GM12878 (cell line): ENCODE results near the gene USPL1. TPM values are rescaled to one million over a fixed set of nuclear protein-coding genes. Genes with fewer than 3 reads are reported as not detected.

Experiments
- ATAC-seq: fragments of 200-7000 bp; cut with Tn5 transposase; 3 replicates; pipeline ENCODE4 v1.9.1; 2020; ENCODE audit warnings: mild to moderate bottlenecking, moderate library complexity
- BruUV-seq: library from RNA; stranded (reverse); fragments of 400-500 nt; replicated peaks from 2 replicates; lab custom pipeline; 2021; lab: Mats Ljungman, UMichigan
- CTCF ChIA-PET: fragments of 300-600 bp; sonication (Branson Sonifier 250); formaldehyde crosslinking; extraction: SDS; loops from one replicate; lab custom pipeline; 2021; ENCODE audit warnings: inconsistent platforms; lab: Yijun Ruan, JAX
- POLR2A ChIA-PET: fragments of 350-600 bp; formaldehyde crosslinking; extraction: SDS; loops from one replicate; lab custom pipeline; 2021; ENCODE audit warnings: inconsistent platforms; lab: Charles Lee
- RAD21 ChIA-PET: fragments of 300-600 bp; sonication (Branson Sonifier 250); formaldehyde crosslinking; loops from one replicate; lab custom pipeline; 2023; ENCODE audit warnings: antibody characterized with exemption; ENCODE audit not compliant: unreplicated experiment; lab: Charles Lee
- SMC1A ChIA-PET: fragments of 300-600 bp; sonication (Branson Sonifier 250); formaldehyde crosslinking; loops from one replicate; lab custom pipeline; 2023; ENCODE audit not compliant: unreplicated experiment, uncharacterized antibody; lab: Charles Lee
- DNase-seq: peaks from one replicate; pipeline ENCODE4 v3.0.0-alpha.2; 2011; ENCODE audit warnings: low read depth, low spot score
- FAIRE-seq: peaks from 3 replicates; lab custom pipeline; 2011; peaks lifted over from hg19 to GRCh38; lab: Jason Lieb, UNC
- H2AFZ ChIP-seq: 2 replicates; pipeline ENCODE4 v1.6.0; 2011; ENCODE audit warnings: low read depth, low read length, control low read depth; ENCODE audit not compliant: control insufficient read depth
- H3K27ac ChIP-seq: 2 replicates; pipeline ENCODE4 v1.5.1; 2011; ENCODE audit warnings: control low read depth; ENCODE audit not compliant: control insufficient read depth, insufficient read depth
- H3K27me3 ChIP-seq, 2 experiments: replicated peaks in 1 of 2; 2 replicates each; pipeline versions ENCODE4 v1.6.0 to v1.6.1; 2011; ENCODE audit warnings: low read length in 1 of 2; ENCODE audit not compliant: control insufficient read depth in 2 of 2, insufficient read depth in 2 of 2
- H3K36me3 ChIP-seq, 2 experiments: 2 replicates each; pipeline ENCODE4 v1.5.1; 2011; ENCODE audit warnings: low read length in 1 of 2; ENCODE audit not compliant: control insufficient read depth in 2 of 2, insufficient read depth in 2 of 2
- H3K4me1 ChIP-seq: 2 replicates; pipeline ENCODE4 v1.6.1; 2011; ENCODE audit warnings: mild to moderate bottlenecking, low read length, moderate library complexity, mixed read lengths; ENCODE audit not compliant: control insufficient read depth, insufficient read depth
- H3K4me2 ChIP-seq: 2 replicates; pipeline ENCODE4 v1.6.0; 2011; ENCODE audit warnings: control low read depth; ENCODE audit not compliant: control insufficient read depth, insufficient read depth
- H3K4me3 ChIP-seq: fragments of 200-600 bp; sonication (generic); 2 replicates; pipeline ENCODE4 v1.5.1; 2016
- H3K79me2 ChIP-seq: 2 replicates; pipeline ENCODE4 v1.6.0; 2011; ENCODE audit warnings: low read length; ENCODE audit not compliant: control insufficient read depth, insufficient read depth
- H3K9ac ChIP-seq: 2 replicates; pipeline ENCODE4 v1.8.0; 2011; ENCODE audit warnings: low read length, control low read depth, mixed read lengths; ENCODE audit not compliant: control insufficient read depth, insufficient read depth
- H3K9me3 ChIP-seq: replicated peaks from 3 replicates; pipeline ENCODE4 v1.5.1; 2011; ENCODE audit warnings: mild to moderate bottlenecking, low read length; ENCODE audit not compliant: control insufficient read depth, insufficient read depth
- H4K20me1 ChIP-seq: 2 replicates; pipeline ENCODE4 v1.6.0; 2011; ENCODE audit not compliant: control insufficient read depth, insufficient read depth
- CBX3 ChIP-seq: fragments of 200-600 bp; sonication (generic); IDR thresholded peaks from 2 replicates; pipeline ENCODE4 v1.6.1; 2016; ENCODE audit warnings: low read depth, borderline replicate concordance
- EGR1 ChIP-seq, 2 experiments: IDR thresholded peaks; 1 replicate in 1 of 2; 2 replicates in 1 of 2; pipeline ENCODE4 v1.6.1; 2011 to 2012; ENCODE audit warnings: low read depth in 2 of 2, low read length in 2 of 2, borderline replicate concordance in 1 of 2, mild to moderate bottlenecking in 1 of 2, moderate library complexity in 1 of 2
- PML ChIP-seq: IDR thresholded peaks from 2 replicates; pipeline ENCODE4 v1.6.1; 2012; ENCODE audit warnings: low read length, inconsistent platforms
- ZZZ3 ChIP-seq: IDR thresholded peaks from 2 replicates; pipeline ENCODE4 v1.6.1; 2011; ENCODE audit warnings: low read depth; ENCODE audit not compliant: control insufficient read depth, insufficient read length
- WGBS: methylation state at CpG from one replicate; pipeline ENCODE4 v1.1.6; 2016; ENCODE audit warnings: low lambda C conversion rate; ENCODE audit not compliant: insufficient replicate concordance, insufficient coverage; ENCODE audit errors: missing lambda C conversion rate; 5-methylcytosine and 5-hydroxymethylcytosine counted together
- in situ Hi-C: fragments of 300-500 bp; cut with MboI; formaldehyde crosslinking; loops from 9 replicates; pipeline ENCODE4 v1.14.3; 2018; ENCODE audit warnings: mixed read lengths
- intact Hi-C: fragments of 100-400 bp; cut with micrococcal nuclease; formaldehyde crosslinking; loops from one replicate; pipeline ENCODE4 v1.14.2; 2022; ENCODE audit not compliant: unreplicated experiment
- polyA plus RNA-seq, 11 experiments: library from polyadenylated mRNA; depleted of rRNA in 4 of 11; unstranded in 6 of 11; stranded (reverse) in 5 of 11; fragments of >200 nt; fragmentation: Nextera tagmentation in 4 of 11; fragmentation: Illumina TruSeq in 1 of 11; extraction: Ambion mirVana in 4 of 11; extraction: Trizol in 1 of 11; gene quantifications; 1 replicate in 1 of 11; 2 replicates in 10 of 11; pipeline versions ENCODE4 v1.2.1 to v1.2.3, GENCODE V29; 2011 to 2016; ENCODE audit warnings: inconsistent platforms in 2 of 11, missing spikeins in 2 of 11, low read depth in 1 of 11
- total RNA-seq, 4 experiments: library from RNA; depleted of rRNA in 3 of 4; stranded (reverse); fragments of >200 nt in 3 of 4; fragmentation: Illumina TruSeq in 1 of 4; extraction: Trizol in 1 of 4; gene quantifications; 2 replicates each; pipeline versions ENCODE4 v1.2.1 to v1.2.3, GENCODE V29; 2013 to 2021
- TF ChIP-seq, protein P1 (sequence below): fragments of 450-650 bp; IDR thresholded peaks from 2 replicates; pipeline ENCODE4 v1.6.1; 2018; ENCODE audit warnings: mild to moderate bottlenecking, low read depth, moderate library complexity; ENCODE audit not compliant: partially characterized antibody
- TF ChIP-seq, protein P2 (sequence below): IDR thresholded peaks from 2 replicates; pipeline ENCODE4 v1.6.1; 2012; ENCODE audit warnings: low read length, inconsistent platforms

USPL1 gene
- total and polyA plus RNA-seq, 10 of the 15 experiments (the other 5 are each of a cell fraction or from before 2014, with no cell fraction given): 7.9 to 23.2 (median 15.8) TPM

DNA sequence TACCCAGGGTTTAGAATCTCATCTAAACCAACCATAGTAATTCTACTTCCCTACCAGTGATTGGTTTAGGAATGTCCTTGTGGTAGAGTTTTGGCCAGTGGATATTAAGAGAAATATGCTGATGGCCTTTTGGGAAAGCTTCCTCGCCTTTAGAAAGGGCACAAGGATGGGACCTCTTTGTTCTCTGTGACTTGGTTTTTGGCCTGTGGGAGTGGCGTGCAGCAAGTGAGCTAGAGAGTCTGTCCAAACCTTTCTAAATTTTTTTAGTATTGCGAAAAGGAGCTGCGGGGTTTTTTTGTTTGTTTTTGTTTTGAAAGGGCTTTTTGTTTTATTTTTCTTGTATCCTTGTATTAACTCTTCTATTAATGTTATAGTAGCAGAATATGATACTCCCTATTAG is 20.6 kb downstream of the USPL1 start:
- WGBS: 99% methylated on average over 4 of the region's 4 CpGs
- POLR2A ChIA-PET: no interaction called here

More for the DNA sequence above, 20.6 kb downstream of the USPL1 start:
- no peaks in the 10 kb centered on the region for H3K27me3 ChIP-seq
- SMC1A ChIA-PET: interaction anchor here (1.0 to 1.5 kb wide), 2 partner anchors 23 to 27 kb away, joined by 3 to 5 read pairs; no protein-coding TSS in a partner anchor
- CTCF ChIA-PET: interaction anchor here (0.7 to 0.9 kb wide), 2 partner anchors 18 to 20 kb away, joined by 3 read pairs; no protein-coding TSS in a partner anchor
- H3K9me3 ChIP-seq: peaks cover 6% of the 10 kb centered on the region; the same call in 2 of the 3 replicates
- no peak for ATAC-seq
- H3K9ac ChIP-seq: no peak overlapping the region
- RAD21 ChIA-PET: no interaction called here
- no peaks in the 10 kb centered on the region for H3K4me1 ChIP-seq
- H3K4me2 ChIP-seq: no peak overlapping the region
- no peak for FAIRE-seq
- H3K36me3 ChIP-seq: peaks cover 4 to 26% of the 10 kb centered on the region in 2 experiments
- in situ Hi-C loops (no loop called here), intact Hi-C loops (no loop called here)
- peaks cover 29% of the 10 kb centered on the region for H3K79me2 ChIP-seq
- H2AFZ ChIP-seq: no peak overlapping the region
- DNase-seq: no peak
- no TSS peak for BruUV-seq
- TF ChIP-seq PML (no peak), EGR1 (IDR thresholded peaks at IDR 0.05; ENCODE audit: borderline replicate concordance in 1 of 2, low read depth in 2 of 2, low read length in 2 of 2) (no peak), CBX3 (no peak), ZZZ3 (no peak)
- TF ChIP-seq, protein P1, sequence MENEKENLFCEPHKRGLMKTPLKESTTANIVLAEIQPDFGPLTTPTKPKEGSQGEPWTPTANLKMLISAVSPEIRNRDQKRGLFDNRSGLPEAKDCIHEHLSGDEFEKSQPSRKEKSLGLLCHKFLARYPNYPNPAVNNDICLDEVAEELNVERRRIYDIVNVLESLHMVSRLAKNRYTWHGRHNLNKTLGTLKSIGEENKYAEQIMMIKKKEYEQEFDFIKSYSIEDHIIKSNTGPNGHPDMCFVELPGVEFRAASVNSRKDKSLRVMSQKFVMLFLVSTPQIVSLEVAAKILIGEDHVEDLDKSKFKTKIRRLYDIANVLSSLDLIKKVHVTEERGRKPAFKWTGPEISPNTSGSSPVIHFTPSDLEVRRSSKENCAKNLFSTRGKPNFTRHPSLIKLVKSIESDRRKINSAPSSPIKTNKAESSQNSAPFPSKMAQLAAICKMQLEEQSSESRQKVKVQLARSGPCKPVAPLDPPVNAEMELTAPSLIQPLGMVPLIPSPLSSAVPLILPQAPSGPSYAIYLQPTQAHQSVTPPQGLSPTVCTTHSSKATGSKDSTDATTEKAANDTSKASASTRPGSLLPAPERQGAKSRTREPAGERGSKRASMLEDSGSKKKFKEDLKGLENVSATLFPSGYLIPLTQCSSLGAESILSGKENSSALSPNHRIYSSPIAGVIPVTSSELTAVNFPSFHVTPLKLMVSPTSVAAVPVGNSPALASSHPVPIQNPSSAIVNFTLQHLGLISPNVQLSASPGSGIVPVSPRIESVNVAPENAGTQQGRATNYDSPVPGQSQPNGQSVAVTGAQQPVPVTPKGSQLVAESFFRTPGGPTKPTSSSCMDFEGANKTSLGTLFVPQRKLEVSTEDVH: no peak
- TF ChIP-seq, protein P2, sequence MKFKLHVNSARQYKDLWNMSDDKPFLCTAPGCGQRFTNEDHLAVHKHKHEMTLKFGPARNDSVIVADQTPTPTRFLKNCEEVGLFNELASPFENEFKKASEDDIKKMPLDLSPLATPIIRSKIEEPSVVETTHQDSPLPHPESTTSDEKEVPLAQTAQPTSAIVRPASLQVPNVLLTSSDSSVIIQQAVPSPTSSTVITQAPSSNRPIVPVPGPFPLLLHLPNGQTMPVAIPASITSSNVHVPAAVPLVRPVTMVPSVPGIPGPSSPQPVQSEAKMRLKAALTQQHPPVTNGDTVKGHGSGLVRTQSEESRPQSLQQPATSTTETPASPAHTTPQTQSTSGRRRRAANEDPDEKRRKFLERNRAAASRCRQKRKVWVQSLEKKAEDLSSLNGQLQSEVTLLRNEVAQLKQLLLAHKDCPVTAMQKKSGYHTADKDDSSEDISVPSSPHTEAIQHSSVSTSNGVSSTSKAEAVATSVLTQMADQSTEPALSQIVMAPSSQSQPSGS: no peak
- H3K27ac ChIP-seq: no peak overlapping the region
- H4K20me1 ChIP-seq: no peaks in the 10 kb centered on the region; the same call in 1 of the 2 replicates
- no peak overlapping the region for H3K4me3 ChIP-seq
